PFSK-1 (cell line): ENCODE measurements around the gene HOXB9.

ENCODE experiments used
- FOXP2 ChIP-seq: optimal IDR thresholded peaks from 2 replicates; pipeline ENCODE3; 2011; ENCODE audit warnings: borderline replicate concordance, control low read depth, inconsistent platforms; ENCODE audit not compliant: insufficient read depth; ENCODE audit errors: extremely low read length, extremely low read depth
- POLR2AphosphoS5 ChIP-seq: IDR thresholded peaks from 2 replicates; pipeline ENCODE4 v1.6.1; 2012; ENCODE audit warnings: low read depth, mild to moderate bottlenecking, control low read depth, low read length, moderate library complexity
- REST ChIP-seq, 2 experiments: IDR thresholded peaks; 2 replicates each; pipeline versions ENCODE4 v1.6.1 to v1.8.0; 2011 to 2012; ENCODE audit warnings: low read depth in 2 of 2, low read length in 2 of 2, control low read depth in 1 of 2, inconsistent platforms in 1 of 2, mild to moderate bottlenecking in 1 of 2, moderate library complexity in 1 of 2; ENCODE audit not compliant: insufficient read depth in 1 of 2
- SIN3A ChIP-seq: IDR thresholded peaks from 2 replicates; pipeline ENCODE4 v1.6.1; 2012; ENCODE audit warnings: mild to moderate bottlenecking, low read length, moderate library complexity, borderline replicate concordance; ENCODE audit not compliant: insufficient read depth
- TAF1 ChIP-seq: IDR thresholded peaks from 2 replicates; pipeline ENCODE4 v1.6.1; 2012; ENCODE audit warnings: low read length, control low read depth, borderline replicate concordance; ENCODE audit not compliant: insufficient read depth

- TF ChIP-seq TAF1 (no peak), SIN3A (no peak), REST (IDR thresholded peaks at IDR 0.05; ENCODE audit: insufficient read depth in 1 of 2, low read depth in 2 of 2, low read length in 2 of 2) (no peak), POLR2AphosphoS5 (no peak), FOXP2 (no peak)
Observed at GRCh38 chr17:48616717-48617470, 9.3 kb downstream of the HOXB9 start.
